GM12891 (cell line): ENCODE measurements around the gene SPHKAP.

Experiments
- PAX5 ChIP-seq: IDR thresholded peaks from 2 replicates; pipeline ENCODE4 v1.6.1; 2011; ENCODE audit warnings: low read length, moderate library complexity, mild to moderate bottlenecking; ENCODE audit not compliant: insufficient read depth, severe bottlenecking
- POLR2A ChIP-seq: IDR thresholded peaks from 2 replicates; pipeline ENCODE4 v1.6.1; 2011; ENCODE audit warnings: low read depth, low read length, control low read depth
- POLR2AphosphoS5 ChIP-seq: IDR thresholded peaks from 2 replicates; pipeline ENCODE4 v1.6.1; 2011; ENCODE audit warnings: low read depth, low read length, control low read depth
- SPI1 ChIP-seq: IDR thresholded peaks from 2 replicates; pipeline ENCODE4 v1.6.1; 2011; ENCODE audit warnings: low read depth, low read length, control low read depth

DNA sequence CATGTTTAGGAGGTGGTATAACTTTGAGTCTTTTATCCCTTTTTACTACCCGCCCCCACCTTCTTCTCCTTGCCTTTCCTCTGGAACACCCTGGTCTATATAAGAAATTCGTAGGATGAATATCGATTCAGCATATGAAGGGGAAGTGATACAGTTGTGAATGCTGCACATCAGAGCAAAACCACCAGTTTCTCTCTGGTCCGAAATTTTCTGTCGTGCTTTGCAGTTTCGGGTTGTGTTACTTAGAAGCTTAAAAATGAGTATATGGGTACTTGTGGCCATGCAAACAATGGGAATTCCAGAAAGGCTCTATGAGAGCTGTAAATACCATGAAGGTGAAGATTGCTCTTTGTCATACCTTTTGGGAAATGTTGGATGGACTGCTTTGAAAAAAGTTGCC lies 249.5 kb downstream of the SPHKAP start:
- no peak for TF ChIP-seq POLR2A
- TF ChIP-seq POLR2AphosphoS5: no peak
- no peak for TF ChIP-seq PAX5
- TF ChIP-seq SPI1: 0 out of 2 replicates have a peak, but pooled peaks have one; percentile 5
